ENCODE measurements around the gene KCNQ1.

GRCh38 chr11:2548596-2548995 lies 103.8 kb downstream of the KCNQ1 start:
- no peak for TF ChIP-seq POLR2AphosphoS5 (IDR thresholded peaks at IDR 0.05; ENCODE audit: low read depth, low read length)
- no peak for TF ChIP-seq POLR2A (IDR thresholded peaks at IDR 0.05; ENCODE audit: low read depth, low read length)
- TF ChIP-seq TAF1 (IDR thresholded peaks at IDR 0.05; ENCODE audit: low read depth, low read length) = no peak
- no peak for TF ChIP-seq PAX5 (IDR thresholded peaks at IDR 0.05; ENCODE audit: insufficient read depth, low read length, severe bottlenecking)
- no peak for TF ChIP-seq SPI1 (IDR thresholded peaks at IDR 0.05; ENCODE audit: low read depth, low read length)
- no peak for TF ChIP-seq POU2F2 (IDR thresholded peaks at IDR 0.05; ENCODE audit: low read depth, low read length)

Data from GM12891 (cell line).